HEK293T (cell line): Measurements from ENCODE around the gene ATP5F1A.

Experiments
- CTCF ChIA-PET: fragments of 350-600 bp; formaldehyde crosslinking; extraction: SDS; loops from one replicate; lab custom pipeline; 2021; ENCODE audit warnings: antibody characterized with exemption, inconsistent platforms; lab: Yijun Ruan, JAX
- POLR2A ChIA-PET: fragments of 350-600 bp; formaldehyde crosslinking; extraction: SDS; loops from one replicate; lab custom pipeline; 2020; ENCODE audit warnings: antibody characterized with exemption, inconsistent platforms; lab: Yijun Ruan, JAX
- DNase-seq: peaks from one replicate; pipeline ENCODE4 v3.0.0; 2012; ENCODE audit warnings: mixed read lengths; ENCODE audit errors: extremely low spot score
- ARNT ChIP-seq: fragments of 450-650 bp; IDR thresholded peaks from 2 replicates; pipeline ENCODE4 v1.6.1; 2017; ENCODE audit warnings: mild to moderate bottlenecking
- BHLHE40 ChIP-seq: fragments of 450-650 bp; IDR thresholded peaks from 2 replicates; pipeline ENCODE4 v1.6.1; 2016; ENCODE audit warnings: mild to moderate bottlenecking, moderate library complexity, borderline replicate concordance
- CTBP1 ChIP-seq: fragments of 450-650 bp; IDR thresholded peaks from 2 replicates; pipeline ENCODE4 v1.6.1; 2016; ENCODE audit warnings: borderline replicate concordance
- ELF4 ChIP-seq: fragments of 450-650 bp; IDR thresholded peaks from 2 replicates; pipeline ENCODE4 v1.6.1; 2017; ENCODE audit warnings: antibody characterized with exemption
- FOXA1 ChIP-seq: fragments of 450-650 bp; IDR thresholded peaks from 2 replicates; pipeline ENCODE4 v1.6.1; 2016; ENCODE audit warnings: mild to moderate bottlenecking
- FOXK2 ChIP-seq: fragments of 450-650 bp; IDR thresholded peaks from 2 replicates; pipeline ENCODE4 v1.6.1; 2016; ENCODE audit warnings: mild to moderate bottlenecking
- FOXM1 ChIP-seq: fragments of 450-650 bp; IDR thresholded peaks from 2 replicates; pipeline ENCODE4 v1.6.1; 2017; ENCODE audit warnings: mild to moderate bottlenecking, borderline replicate concordance
- HDGF ChIP-seq: fragments of 450-650 bp; IDR thresholded peaks from 2 replicates; pipeline ENCODE4 v1.6.1; 2017; ENCODE audit warnings: antibody characterized with exemption, borderline replicate concordance
- L3MBTL2 ChIP-seq: fragments of 450-650 bp; conservative IDR thresholded peaks from 2 replicates; pipeline ENCODE4 v1.6.1; 2016; ENCODE audit warnings: mild to moderate bottlenecking
- LEF1 ChIP-seq: fragments of 450-650 bp; IDR thresholded peaks from 2 replicates; pipeline ENCODE4 v1.6.1; 2017; ENCODE audit warnings: mild to moderate bottlenecking, borderline replicate concordance
- NFRKB ChIP-seq: fragments of 450-650 bp; IDR thresholded peaks from 2 replicates; pipeline ENCODE4 v1.6.1; 2016; ENCODE audit warnings: mild to moderate bottlenecking, moderate library complexity
- PKNOX1 ChIP-seq: fragments of 450-650 bp; IDR thresholded peaks from 2 replicates; pipeline ENCODE4 v1.6.1; 2016
- SP1 ChIP-seq: fragments of 450-650 bp; IDR thresholded peaks from 2 replicates; pipeline ENCODE4 v1.6.1; 2017
- SUZ12 ChIP-seq: fragments of 450-650 bp; IDR thresholded peaks from 2 replicates; pipeline ENCODE4 v1.6.1; 2016; ENCODE audit warnings: mild to moderate bottlenecking
- TARDBP ChIP-seq: fragments of 450-650 bp; IDR thresholded peaks from 2 replicates; pipeline ENCODE4 v1.6.1; 2016
- ZNF384 ChIP-seq: fragments of 450-650 bp; IDR thresholded peaks from 2 replicates; pipeline ENCODE4 v1.6.1; 2016

ATP5F1A gene

DNA sequence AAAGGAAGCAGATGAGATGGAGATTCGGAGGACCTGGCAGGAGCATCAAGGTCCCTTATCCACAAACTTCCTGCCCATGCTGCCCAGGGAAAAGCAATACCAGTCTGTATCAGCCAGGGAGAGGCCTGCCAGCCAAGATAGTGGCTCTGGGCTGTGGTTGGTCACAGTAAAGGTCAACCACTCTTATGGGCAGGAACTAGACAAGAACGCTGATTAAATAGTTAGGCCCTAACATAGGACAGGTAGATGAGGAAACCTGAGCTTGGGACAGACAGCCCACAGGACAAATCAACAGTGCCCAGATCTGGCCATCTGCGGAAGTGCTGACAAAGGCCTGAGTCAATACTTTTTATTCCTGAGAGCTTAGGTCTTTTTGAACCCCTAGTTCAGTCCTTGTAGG lies 36.7 kb downstream of the ATP5F1A start:
- ChIA-PET CTCF (interaction anchor here (0.6 kb wide), 1 partner anchor 12 kb away, joined by 4 read pairs; no protein-coding TSS in a partner anchor), POLR2A (no interaction called here)
- no peak for TF ChIP-seq HDGF
- TF ChIP-seq ZNF384: no peak
- no peak for TF ChIP-seq FOXA1
- no peak for TF ChIP-seq L3MBTL2
- TF ChIP-seq LEF1: no peak
- no peak for TF ChIP-seq SP1
- TF ChIP-seq FOXM1: no peak
- TF ChIP-seq ARNT: no peak
- no peak for TF ChIP-seq NFRKB
- no peak for TF ChIP-seq ELF4
- no peak for TF ChIP-seq CTBP1
- DNase-seq: no peak

DNA sequence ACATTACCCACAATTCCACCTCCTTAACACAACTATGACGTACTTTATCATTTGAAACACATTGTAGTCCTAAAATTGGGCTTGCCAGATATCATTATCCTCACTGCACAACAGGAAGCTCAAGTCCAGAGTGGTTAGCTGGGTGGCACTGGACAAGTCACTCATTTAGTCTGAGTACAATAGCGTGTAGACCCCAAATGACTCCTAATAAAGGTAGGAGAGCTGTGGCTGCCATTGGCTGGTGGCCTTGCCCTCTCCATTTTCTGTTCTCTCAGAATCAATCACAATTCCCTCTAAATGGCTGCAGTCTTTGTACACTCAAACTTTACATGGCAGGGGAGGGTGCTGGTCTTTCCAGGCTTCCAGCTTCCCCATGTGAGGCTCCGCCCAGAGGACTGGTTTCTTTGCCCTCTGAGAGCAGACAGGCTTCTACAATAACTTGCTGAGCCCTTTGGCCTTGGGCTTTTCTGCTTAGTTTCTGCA lies 37.7 kb downstream of the ATP5F1A start:
- TF ChIP-seq BHLHE40: no peak
- TF ChIP-seq ZNF384: no peak
- no peak for TF ChIP-seq ARNT
- no peak for TF ChIP-seq HDGF
- TF ChIP-seq SUZ12: no peak
- no peak for TF ChIP-seq TARDBP
- TF ChIP-seq FOXA1: no peak
- no peak for TF ChIP-seq SP1
- DNase-seq: no peak
- ChIA-PET POLR2A (no interaction called here), CTCF (no interaction called here)

GRCh38 chr18:46055838-46056230 lies 42.3 kb downstream of the ATP5F1A start:
- CTCF ChIA-PET: no interaction called here
- POLR2A ChIA-PET: interaction anchor here (2.0 kb wide), 1 partner anchor 16 kb away, joined by 6 read pairs; the partner anchor contains the start of gene PSTPIP2

GRCh38 chr18:46054956-46055837 lies 42.9 kb downstream of the ATP5F1A start:
- no peak for DNase-seq
- POLR2A ChIA-PET: interaction anchor here (2.0 kb wide), 1 partner anchor 17 kb away, joined by 6 read pairs; the partner anchor contains the start of gene PSTPIP2
- TF ChIP-seq ZNF384: no peak
- TF ChIP-seq LEF1: no peak
- TF ChIP-seq FOXM1: no peak
- TF ChIP-seq FOXK2: no peak
- TF ChIP-seq L3MBTL2: no peak
- CTCF ChIA-PET: no interaction called here

More at GRCh38 chr18:46055838-46056230, 42.3 kb downstream of the ATP5F1A start:
- TF ChIP-seq ARNT (no peak), ELF4 (no peak), SP1 (no peak), PKNOX1 (no peak), FOXA1 (no peak), ZNF384 (no peak), L3MBTL2 (no peak), NFRKB (no peak), SUZ12 (no peak), CTBP1 (no peak), HDGF (no peak), LEF1 (no peak)
- no peak for DNase-seq

- TF ChIP-seq ARNT (no peak), FOXA1 (no peak), TARDBP (no peak), PKNOX1 (no peak), ZNF384 (no peak), FOXK2 (no peak), NFRKB (no peak)
- ChIA-PET POLR2A (no interaction called here), CTCF (no interaction called here)
- DNase-seq: no peak
Measured at GRCh38 chr18:46053368-46054095, 44.6 kb downstream of the ATP5F1A start.

- TF ChIP-seq ZNF384 (no peak), FOXA1 (no peak), PKNOX1 (no peak), FOXM1 (no peak), ARNT (no peak), BHLHE40 (no peak), FOXK2 (no peak), LEF1 (no peak), TARDBP (no peak), SUZ12 (no peak)
- POLR2A ChIA-PET: no interaction called here
- no peak for DNase-seq
- CTCF ChIA-PET: no interaction called here
Measured at GRCh38 chr18:46051731-46052461, 46.2 kb downstream of the ATP5F1A start.
